GM20431 (cell line): ENCODE measurements around the gene TRIM73.
"Not testable (repeated sequence)": the region's sequence is repeated elsewhere in the genome, so short reads cannot be mapped to it uniquely, and the experiment has no call there.

Source experiments
- in situ Hi-C: fragments of 300-500 bp; cut with MseI, MboI; formaldehyde crosslinking; loops from one replicate; pipeline ENCODE4 v1.15.0; 2020; ENCODE audit warnings: low sequenced_read_pairs; ENCODE audit not compliant: unreplicated experiment

Gene TRIM73

GRCh38 chr7:75414708-75415427, 19.4 kb downstream of the TRIM73 start:
- in situ Hi-C loops: not testable (repeated sequence)

- in situ Hi-C loops: not testable (repeated sequence)
Observed at GRCh38 chr7:75415428-75415817, 20.0 kb downstream of the TRIM73 start.

- in situ Hi-C loops: not testable (repeated sequence)
Observed at GRCh38 chr7:75415829-75416373, 20.5 kb downstream of the TRIM73 start.

- in situ Hi-C loops: not testable (repeated sequence)
Observed at GRCh38 chr7:75416787-75417186, 21.4 kb downstream of the TRIM73 start.

DNA sequence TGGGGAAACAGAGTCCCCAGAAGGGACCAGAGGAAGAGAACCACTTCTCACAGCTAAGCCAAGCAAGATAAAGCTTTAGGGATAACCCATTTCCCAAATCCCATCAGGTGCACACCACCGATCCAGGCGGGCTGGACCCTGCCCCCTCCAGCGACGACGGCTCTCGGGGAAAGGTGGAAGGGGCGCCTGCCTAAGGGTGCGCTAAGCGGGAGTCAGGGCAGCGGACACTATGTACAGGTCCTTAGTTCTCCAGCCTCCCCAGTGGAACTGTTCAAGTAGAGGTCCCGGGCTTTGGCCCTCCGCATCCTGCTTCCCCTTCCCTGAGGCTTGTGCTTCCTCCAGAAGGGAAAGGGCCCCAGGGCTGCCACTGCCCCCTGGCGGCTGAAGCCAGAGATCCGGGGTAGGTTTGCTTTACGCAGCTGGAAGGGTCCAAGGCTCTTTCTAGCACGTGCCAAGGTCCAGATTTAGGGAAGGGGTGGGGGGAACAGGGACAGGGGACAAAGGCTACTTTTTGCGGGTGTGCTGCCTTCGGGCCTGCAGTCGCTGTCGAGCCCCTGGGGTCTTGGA, 22.9 kb downstream of the TRIM73 start:
- in situ Hi-C loops: not testable (repeated sequence)

DNA sequence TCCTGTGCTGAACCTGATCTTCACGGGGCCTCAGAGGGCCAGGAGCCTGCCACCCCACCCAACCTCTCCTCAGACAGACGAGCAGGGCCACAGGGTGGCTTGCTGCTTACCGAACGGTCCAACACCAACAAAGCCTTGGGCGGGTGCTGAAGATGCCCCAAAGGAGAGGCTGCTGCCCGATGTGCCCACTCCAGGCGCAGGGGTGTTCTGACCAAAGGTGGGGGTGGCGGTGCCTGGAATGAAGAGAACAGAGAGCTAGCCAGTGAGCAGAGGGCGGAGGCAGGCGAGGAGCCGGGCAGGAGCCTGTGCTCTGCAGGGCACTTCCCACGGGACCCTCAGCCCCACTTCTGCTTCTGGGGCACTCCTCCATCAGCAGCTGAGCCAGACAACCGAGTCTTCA, 23.8 kb downstream of the TRIM73 start:
- in situ Hi-C loops: not testable (repeated sequence)

GRCh38 chr7:75419693-75420092, 24.3 kb downstream of the TRIM73 start:
- in situ Hi-C loops: not testable (repeated sequence)

DNA sequence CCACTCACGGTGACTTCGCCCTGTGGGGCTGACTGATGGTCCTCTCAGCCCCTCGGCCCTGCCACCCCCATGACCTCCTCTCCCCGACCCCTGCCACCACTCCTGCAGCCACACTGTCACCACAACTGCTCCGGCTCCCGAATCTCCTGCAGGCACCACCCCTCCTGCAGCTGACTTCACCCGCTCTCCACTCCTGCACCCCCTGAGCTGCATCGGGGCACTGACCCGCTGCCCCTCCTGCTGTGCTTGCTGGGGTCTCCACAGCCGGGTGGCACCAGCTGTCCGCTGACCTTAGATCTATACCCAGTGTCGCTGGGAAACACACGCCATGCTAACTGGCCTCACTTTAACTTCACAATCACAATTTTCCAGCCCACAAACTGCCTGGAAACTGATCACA, 24.7 kb downstream of the TRIM73 start:
- in situ Hi-C loops: not testable (repeated sequence)

GRCh38 chr7:75421798-75422710, 26.6 kb downstream of the TRIM73 start:
- in situ Hi-C loops: not testable (repeated sequence)

DNA sequence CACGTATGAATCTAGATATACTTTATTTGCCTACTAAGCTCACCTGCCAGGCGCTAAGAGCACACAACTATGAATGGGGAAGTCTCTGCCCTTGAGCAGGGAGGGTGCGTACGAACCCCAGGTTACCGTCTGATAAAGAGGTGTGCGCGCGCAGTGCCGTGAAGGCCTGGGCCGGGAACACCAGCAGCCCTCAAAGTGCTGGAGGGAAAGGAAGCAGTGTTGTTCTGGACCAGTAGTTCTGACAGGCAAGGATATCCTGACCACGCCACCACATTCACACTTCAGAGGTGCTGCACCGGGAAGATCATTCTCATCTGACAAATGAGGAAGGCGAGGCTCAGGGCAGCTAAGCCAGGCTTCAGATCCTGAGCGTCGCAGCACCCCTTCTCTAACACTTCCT, 28.1 kb downstream of the TRIM73 start:
- in situ Hi-C loops: not testable (repeated sequence)

DNA sequence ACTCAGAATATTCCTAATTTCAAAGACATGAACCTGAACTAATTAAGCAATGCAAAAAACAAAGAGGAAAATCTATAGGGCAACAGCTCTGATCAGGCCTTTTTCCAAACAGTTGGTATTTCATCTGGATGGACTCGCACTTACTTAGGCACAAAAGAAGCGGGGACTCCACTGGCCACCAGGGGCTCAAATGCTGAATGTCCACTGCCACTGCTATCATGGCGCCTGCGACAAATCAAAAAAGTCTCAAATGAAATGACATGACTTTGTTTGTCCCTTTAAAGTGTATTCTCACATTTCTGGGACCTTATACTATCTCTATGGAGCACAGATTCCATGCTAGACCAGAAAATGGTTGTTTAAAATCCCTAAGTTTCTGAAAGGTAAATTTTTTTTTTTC, 43.6 kb downstream of the TRIM73 start:
- in situ Hi-C loops: not testable (repeated sequence)

DNA sequence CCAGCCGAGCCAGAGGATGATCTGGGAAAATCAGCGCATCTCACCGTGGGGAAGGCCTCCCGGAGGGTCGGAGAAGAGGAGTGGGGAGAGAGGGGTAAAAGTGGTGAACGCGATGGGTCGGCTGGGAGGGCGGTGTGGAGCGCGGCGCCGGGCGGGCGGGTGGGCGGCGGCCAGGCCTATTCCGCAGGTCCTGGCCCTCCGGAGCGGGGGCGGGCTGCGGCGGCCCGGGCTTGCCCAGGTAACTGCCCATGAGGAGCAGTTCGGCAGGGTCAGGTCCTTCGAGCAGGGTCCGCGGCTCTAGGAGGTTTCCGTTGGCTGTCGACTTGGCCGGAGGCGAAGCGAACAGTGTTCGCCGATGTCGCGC, 46.7 kb downstream of the TRIM73 start:
- in situ Hi-C loops: not testable (repeated sequence)

- in situ Hi-C loops: not testable (repeated sequence)
Observed at GRCh38 chr7:75442465-75443111, 47.2 kb downstream of the TRIM73 start.

DNA sequence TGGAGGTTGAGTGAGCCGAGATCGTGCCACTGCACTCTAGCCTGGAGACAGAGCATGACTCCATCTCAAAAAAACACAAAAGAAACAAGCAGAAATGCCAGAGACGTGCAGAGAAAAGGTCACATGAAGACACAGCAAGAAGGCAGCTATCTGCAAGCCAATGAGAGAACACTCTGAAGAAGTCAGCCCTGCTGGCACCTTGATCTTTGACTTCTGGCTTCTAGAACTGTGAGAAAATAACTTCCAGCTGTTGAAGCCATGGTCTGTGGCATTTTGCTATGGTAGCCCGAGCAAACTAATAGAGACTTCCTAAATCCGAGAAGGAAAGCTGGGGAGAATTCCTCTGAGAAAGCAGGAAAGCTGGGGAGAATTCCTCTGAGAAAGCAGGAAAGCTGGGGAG, 54.5 kb downstream of the TRIM73 start:
- in situ Hi-C loops: not testable (repeated sequence)

GRCh38 chr7:75452494-75452955, 57.1 kb downstream of the TRIM73 start:
- in situ Hi-C loops: not testable (repeated sequence)
